Stomach smooth muscle (tissue), 2 donors: ENCODE data around the gene VMO1.

Experiments
- H3K27ac ChIP-seq: one replicate; pipeline ENCODE4 v1.7.0; 2013; ENCODE audit warnings: mild to moderate bottlenecking, low read length, inconsistent platforms
- H3K27me3 ChIP-seq, 2 donors: one replicate each; pipeline ENCODE4 v1.7.0; 2013; ENCODE audit warnings: low read length in 2 of 2; ENCODE audit not compliant: insufficient read depth in 2 of 2, control insufficient read depth in 1 of 2
- H3K36me3 ChIP-seq, 2 donors: one replicate each; pipeline ENCODE4 v1.7.0; 2013; ENCODE audit warnings: low read length in 2 of 2; ENCODE audit not compliant: control insufficient read depth in 2 of 2, insufficient read depth in 2 of 2
- H3K4me1 ChIP-seq: one replicate; pipeline ENCODE4 v1.7.0; 2013; ENCODE audit warnings: low read length; ENCODE audit not compliant: control insufficient read depth, insufficient read depth
- H3K4me3 ChIP-seq, 2 donors: one replicate each; pipeline ENCODE4 v1.7.0; 2013; ENCODE audit warnings: low read length in 2 of 2
- H3K9ac ChIP-seq, 2 donors: one replicate each; pipeline ENCODE4 v1.7.0; 2013; ENCODE audit warnings: low read length in 2 of 2, mild to moderate bottlenecking in 1 of 2
- H3K9me3 ChIP-seq, 2 donors: one replicate each; pipeline ENCODE4 v1.7.0; 2013; ENCODE audit warnings: low read length in 2 of 2; ENCODE audit not compliant: control insufficient read depth in 2 of 2
- donor health status: healthy.
- donor health status: Pancreatic carcinoma.

The VMO1 gene

DNA sequence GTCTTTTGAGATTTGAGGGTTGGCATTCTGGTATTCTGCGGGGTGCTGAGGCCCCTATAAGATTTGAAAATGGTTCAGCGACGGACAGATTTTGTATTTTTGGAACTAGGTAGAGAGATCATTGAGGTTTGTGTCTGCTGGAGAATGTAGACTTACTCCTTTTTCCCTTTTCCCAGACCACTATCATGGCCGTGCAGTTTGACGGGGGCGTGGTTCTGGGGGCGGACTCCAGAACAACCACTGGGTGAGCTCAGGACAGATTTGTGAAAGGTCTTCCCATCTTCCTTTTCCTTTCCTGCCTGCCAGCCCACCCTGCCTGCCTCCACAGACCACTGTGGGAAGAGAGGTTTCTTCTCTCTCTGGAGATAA lies 10.4 kb upstream of the VMO1 start:
- Histone ChIP-seq H3K27me3 (no peaks in the 10 kb centered on the region), H3K4me3 (peak overlapping the region; percentile 92 to 100), H3K9ac (peak overlapping the region; percentile 90 to 96)

DNA sequence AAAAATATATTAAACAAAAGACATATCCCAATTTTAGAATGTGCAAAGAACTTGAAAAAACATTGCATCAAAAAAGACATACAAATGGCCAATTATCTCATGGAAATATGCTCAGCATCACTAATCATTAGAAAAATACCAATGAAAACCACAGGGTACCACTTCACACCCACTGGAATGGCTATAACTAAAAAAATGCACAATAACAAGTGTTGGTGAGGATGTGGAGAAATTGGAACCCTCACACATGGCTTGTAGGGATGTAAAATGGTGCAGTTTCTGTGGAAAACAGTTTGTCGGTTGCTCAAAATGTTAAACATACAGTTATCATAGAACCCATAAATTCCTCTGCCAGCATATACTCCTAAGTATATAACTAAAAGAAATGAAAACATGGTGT lies 9.0 kb upstream of the VMO1 start:
- H3K36me3 ChIP-seq = peaks cover 16 to 17% of the 10 kb centered on the region in 2 donors
- H3K27ac ChIP-seq = no peak overlapping the region
- peaks cover 16% of the 10 kb centered on the region for H3K4me1 ChIP-seq
- H3K27me3 ChIP-seq = no peaks in the 10 kb centered on the region
- H3K9me3 ChIP-seq = no peaks in the 10 kb centered on the region
- peak overlapping the region in 1 of 2 donors; percentile 100 for H3K4me3 ChIP-seq
- no peak overlapping the region for H3K9ac ChIP-seq

More for the DNA sequence above, 10.4 kb upstream of the VMO1 start:
- Histone ChIP-seq H3K4me1 (peaks cover 12% of the 10 kb centered on the region), H3K9me3 (no peaks in the 10 kb centered on the region), H3K36me3 (peaks cover 16 to 17% of the 10 kb centered on the region in 2 donors), H3K27ac (peak overlapping the region; percentile 67)

DNA sequence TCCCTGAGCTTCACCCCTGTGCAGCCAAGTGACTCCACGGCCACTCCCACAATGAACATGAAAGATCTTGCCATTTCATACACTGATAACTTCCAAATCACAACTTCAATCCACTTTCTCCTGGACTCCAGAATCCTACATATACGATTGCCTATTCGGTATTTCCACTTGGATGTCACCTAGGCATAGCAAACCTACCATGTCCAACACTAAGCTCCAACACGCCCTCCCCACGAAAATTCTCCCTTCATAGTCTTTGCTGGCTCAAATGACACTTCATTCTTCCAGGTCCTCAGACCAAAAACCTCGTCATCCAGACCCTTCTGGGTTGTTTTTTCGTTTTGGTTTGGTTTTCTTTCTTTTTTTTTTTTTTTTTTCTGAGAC lies 4.5 kb upstream of the VMO1 start:
- H3K4me1 ChIP-seq = peaks cover 28% of the 10 kb centered on the region
- H3K27me3 ChIP-seq = peaks cover 1 to 2% of the 10 kb centered on the region in 2 donors
- H3K9ac ChIP-seq = peak overlapping the region; percentile 85 to 87
- peak overlapping the region; percentile 84 for H3K27ac ChIP-seq
- no peaks in the 10 kb centered on the region for H3K9me3 ChIP-seq
- no peaks in the 10 kb centered on the region for H3K36me3 ChIP-seq
- H3K4me3 ChIP-seq = peak overlapping the region; percentile 77 to 86

DNA sequence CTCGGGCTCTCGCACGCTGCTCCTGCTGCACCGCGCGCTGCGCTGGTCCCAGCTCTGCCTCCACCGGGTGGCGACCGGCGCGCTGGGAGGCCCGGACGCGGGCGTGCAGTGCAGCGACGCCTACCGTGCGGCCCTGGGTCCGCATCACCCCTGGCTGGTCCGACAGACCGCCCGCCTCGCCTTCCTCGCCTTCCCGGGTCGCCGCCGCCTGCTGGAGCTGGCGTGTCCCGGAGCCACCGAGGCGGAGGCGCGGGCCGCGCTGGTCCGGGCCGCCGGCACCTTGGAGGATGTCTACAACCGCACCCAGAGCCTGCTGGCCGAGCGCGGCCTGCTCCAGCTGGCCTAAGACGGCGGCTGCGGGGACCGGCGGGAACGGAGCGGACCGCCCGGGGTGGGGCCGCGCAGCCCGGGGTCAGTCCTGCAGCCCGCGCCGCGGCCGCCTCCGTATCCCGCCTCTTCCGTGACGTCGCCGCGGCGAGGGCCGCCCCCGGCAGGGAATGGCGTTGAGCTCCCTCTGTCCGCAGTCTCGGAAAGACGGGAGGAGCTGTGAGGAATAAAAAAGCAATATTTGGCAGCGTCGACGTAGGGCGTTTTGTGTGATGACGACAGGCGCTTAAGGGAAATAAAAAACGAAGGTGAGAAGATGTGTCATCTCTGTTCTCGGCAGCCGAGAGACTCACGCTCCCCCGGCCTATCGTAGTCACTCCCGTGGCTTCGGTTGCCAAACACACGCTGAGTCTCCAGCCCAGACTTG lies 4.0 kb upstream of the VMO1 start:
- Histone ChIP-seq H3K4me1 (peaks cover 34% of the 10 kb centered on the region), H3K27me3 (peaks cover 3 to 7% of the 10 kb centered on the region in 2 donors), H3K4me3 (peak overlapping the region; percentile 77 to 86), H3K9ac (peak overlapping the region; percentile 85 to 87), H3K36me3 (no peaks in the 10 kb centered on the region), H3K9me3 (no peaks in the 10 kb centered on the region), H3K27ac (peak overlapping the region; percentile 84)

DNA sequence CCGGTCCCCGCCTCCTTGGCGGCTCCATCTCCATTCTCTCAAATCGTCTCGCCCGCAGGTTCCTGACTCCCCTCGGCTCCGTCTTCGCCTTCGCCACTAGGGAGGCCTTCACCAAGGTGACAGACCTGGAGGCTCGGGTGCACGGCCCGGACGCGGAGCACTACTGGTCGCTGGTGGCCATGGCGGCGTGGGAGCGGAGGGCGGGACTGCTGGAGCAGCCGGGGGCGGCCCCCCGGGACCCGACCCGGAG lies 3.5 kb upstream of the VMO1 start:
- Histone ChIP-seq H3K9ac (peak overlapping the region; percentile 85 to 87), H3K27ac (peak overlapping the region; percentile 84), H3K36me3 (no peaks in the 10 kb centered on the region), H3K9me3 (no peaks in the 10 kb centered on the region), H3K4me1 (peaks cover 35% of the 10 kb centered on the region), H3K4me3 (peak overlapping the region; percentile 77 to 86), H3K27me3 (peaks cover 5 to 7% of the 10 kb centered on the region in 2 donors)

DNA sequence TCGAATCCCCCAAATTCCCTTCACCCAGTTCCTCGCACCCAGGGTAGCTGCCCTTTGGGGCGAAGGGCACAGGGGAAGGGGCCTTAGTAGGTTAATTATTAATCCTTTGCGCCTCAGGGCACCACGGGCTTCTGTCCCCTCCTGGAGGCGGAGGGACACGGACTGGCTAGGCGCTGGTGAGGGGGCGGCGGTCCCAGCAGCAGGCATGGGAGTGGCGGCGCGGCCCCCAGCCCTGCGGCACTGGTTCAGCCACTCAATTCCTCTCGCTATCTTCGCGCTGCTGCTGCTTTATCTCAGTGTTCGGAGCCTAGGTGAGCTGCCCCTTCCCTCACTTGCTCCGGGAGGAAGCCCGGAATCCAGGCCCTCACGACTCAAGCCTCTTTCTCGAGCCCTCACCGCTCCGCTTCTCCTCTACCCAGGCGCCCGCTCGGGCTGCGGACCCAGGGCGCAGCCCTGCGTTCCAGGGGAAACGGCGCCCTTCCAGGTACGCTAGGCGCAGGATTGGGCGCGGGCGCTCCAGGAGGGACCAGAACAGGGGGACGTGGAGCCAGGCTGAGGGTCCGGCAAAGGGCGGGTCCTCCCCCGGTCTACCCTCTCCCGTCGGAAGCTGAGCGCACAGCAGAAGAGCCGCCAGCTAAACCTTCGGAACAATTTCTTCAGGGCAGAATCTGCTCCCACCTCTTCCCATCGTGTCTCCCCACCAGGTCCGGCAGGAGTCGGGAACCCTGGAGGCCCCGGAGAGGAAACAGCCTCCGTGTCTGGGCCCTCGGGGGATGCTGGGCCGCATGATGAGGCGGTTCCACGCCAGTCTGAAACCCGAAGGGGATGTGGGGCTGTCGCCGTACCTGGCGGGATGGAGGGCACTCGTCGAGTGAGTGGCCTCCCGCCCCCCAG lies 2.9 kb upstream of the VMO1 start, which contains the start of gene GLTPD2:
Gene GLTPD2 (plus strand): TSS at position 158 of the 894 bp plus-strand sequence. CDS start 48 bp downstream, at position 206.
- Histone ChIP-seq H3K9ac (peak within 1 kb of the TSS; percentile 85 to 87), H3K4me3 (peak within 1 kb of the TSS; percentile 77 to 86), H3K36me3 (no peaks in the 10 kb centered on the region), H3K27ac (peak within 1 kb of the TSS; percentile 84), H3K9me3 (no peaks in the 10 kb centered on the region), H3K4me1 (peaks cover 35% of the 10 kb centered on the region), H3K27me3 (peaks cover 7 to 10% of the 10 kb centered on the region in 2 donors)

DNA sequence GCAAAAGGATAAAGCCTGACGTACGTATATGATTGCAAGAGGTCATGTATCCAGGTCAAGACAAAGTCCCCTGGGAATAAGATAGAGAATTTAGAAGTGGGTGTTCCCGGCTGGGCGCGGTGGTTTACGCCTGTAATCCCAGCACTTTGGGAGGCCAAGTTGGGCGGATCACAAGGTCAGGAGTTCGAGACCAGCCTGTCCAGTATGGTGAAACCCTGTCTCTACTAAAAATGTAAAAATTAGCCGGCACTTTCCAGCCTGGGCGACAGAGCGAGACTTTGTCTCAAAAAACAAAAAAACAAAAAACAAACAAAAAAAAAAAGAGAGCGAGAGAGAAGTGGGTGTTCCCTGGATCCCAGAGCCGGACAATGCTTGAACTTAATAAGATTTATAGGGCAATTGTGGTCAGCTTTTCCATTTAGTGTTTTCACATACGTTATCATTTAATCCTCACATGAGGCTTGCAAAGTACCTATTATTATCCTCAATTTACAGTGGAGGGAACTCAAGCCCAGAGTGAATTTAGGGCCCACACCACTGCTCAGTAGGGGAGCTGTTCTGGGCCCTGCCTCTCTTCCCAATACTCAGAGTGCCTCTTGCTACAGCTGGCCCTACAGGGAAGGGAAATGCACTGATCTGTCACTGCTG lies 2.1 kb upstream of the VMO1 start:
- H3K4me1 ChIP-seq = peaks cover 35% of the 10 kb centered on the region
- no peak overlapping the region for H3K27ac ChIP-seq

DNA sequence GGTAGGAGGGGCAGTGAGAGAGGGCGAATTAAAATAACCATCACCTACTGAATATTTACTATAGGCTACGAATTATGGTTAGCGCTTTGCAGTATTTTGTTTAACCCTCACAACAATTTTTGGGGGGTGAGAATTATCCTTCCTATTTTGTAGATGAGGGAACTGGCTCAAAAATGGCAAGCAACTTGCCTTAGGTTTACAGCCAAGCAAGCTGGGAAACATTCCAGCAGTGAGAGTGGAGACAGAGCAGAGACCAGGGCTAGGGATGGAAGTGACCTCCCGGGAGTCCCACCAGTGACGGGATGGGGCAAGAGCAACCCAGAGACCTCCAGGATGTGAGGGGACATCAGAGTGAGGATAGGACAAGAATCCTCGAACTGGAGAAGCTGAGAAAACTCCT lies 352 bp upstream of the VMO1 start:
- H3K36me3 ChIP-seq = no peaks in the 10 kb centered on the region
- peaks cover 35% of the 10 kb centered on the region for H3K4me1 ChIP-seq
- H3K4me3 ChIP-seq = peak overlapping the region; percentile 68 to 75
- H3K9ac ChIP-seq = peak overlapping the region; percentile 18 to 36
- peaks cover 17 to 22% of the 10 kb centered on the region in 2 donors for H3K27me3 ChIP-seq
- H3K27ac ChIP-seq = no peak overlapping the region
- H3K9me3 ChIP-seq = no peaks in the 10 kb centered on the region

More for the DNA sequence above, 2.1 kb upstream of the VMO1 start:
- Histone ChIP-seq H3K9ac (peak overlapping the region in 1 of 2 donors; percentile 21), H3K4me3 (peak overlapping the region in 1 of 2 donors; percentile 86), H3K27me3 (peaks cover 10 to 13% of the 10 kb centered on the region in 2 donors), H3K36me3 (no peaks in the 10 kb centered on the region), H3K9me3 (no peaks in the 10 kb centered on the region)

DNA sequence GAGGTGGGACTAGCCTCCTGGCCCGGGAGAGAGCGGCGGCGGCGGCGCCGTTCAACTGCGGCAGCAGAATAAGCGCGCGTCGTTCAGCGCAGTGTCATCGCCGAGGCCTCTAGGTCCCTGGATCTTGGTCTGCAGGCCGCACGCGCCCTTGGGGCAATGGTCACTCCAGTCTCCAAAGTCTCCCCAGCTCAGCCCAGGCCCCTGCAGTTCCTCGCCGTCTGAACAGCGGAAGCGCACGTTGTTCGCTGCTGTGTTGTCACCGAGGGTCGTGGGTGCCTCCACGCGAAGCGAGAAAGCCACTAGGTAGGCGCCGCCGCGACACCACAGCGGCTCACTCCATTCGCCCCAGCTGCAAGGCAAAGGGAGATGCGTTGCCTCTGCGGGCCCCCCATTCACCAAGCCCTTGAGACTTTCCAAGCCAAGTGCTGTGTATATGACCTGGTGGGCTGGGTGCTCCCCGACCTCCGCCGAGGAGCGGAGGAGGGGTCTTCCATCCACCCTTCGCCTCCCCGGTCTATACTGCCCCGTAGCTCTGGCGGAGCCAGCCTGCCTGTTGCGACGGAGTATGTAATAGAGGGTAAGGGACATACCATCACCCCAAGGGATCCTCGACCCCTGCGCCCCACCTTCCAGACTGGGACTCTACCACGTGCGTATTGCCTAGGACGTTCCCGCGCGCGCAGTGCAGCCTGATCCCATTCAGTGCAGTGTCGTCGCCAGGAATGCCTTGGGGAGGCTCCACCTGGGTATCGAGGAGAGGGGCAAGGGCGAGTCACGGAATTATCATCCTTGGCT lies 656 bp downstream of the VMO1 start:
- peak overlapping the region; percentile 21 to 24 for H3K9ac ChIP-seq
- peak overlapping the region; percentile 68 to 75 for H3K4me3 ChIP-seq
- no peak overlapping the region for H3K27ac ChIP-seq
- H3K27me3 ChIP-seq = peaks cover 20 to 25% of the 10 kb centered on the region in 2 donors
- no peaks in the 10 kb centered on the region for H3K36me3 ChIP-seq
- H3K4me1 ChIP-seq = peaks cover 32% of the 10 kb centered on the region
- no peaks in the 10 kb centered on the region for H3K9me3 ChIP-seq

DNA sequence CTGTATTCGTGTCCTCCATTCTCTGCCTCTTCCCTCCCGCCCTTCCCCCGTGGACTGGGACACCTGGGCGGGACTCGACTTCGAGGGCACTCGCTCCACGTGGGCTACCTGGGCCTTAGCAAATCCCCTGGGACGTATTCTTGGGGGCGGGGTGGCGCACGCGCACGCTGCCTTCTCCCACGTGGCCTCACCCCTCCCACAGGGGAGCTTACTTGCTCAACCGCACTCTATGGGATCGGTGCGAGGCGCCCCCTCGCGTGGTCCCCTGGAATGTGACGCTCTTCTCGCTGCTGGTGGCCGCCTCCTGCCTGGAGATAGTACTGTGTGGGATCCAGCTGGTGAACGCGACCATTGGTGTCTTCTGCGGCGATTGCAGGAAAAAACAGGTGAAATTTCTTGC lies 3.5 kb downstream of the VMO1 start:
- Histone ChIP-seq H3K4me3 (no peak overlapping the region), H3K9ac (no peak overlapping the region), H3K9me3 (no peaks in the 10 kb centered on the region), H3K4me1 (peaks cover 19% of the 10 kb centered on the region), H3K27me3 (peaks cover 27 to 28% of the 10 kb centered on the region in 2 donors), H3K27ac (no peak overlapping the region), H3K36me3 (no peaks in the 10 kb centered on the region)
